Esophagus squamous epithelium (tissue), 5 donors: ENCODE measurements around the gene KAT6B. TPM values are rescaled to one million over a fixed set of nuclear protein-coding genes. Genes with fewer than 3 reads are reported as not detected.

Experiments used
- DNase-seq: peaks from one replicate; lab custom pipeline; 2025; lab: John Stamatoyannopoulos, UW
- H3K27ac ChIP-seq, 4 donors: fragments of 200-600 bp; sonication (generic); one replicate each; pipeline ENCODE4 v1.5.1; 2016 to 2019; ENCODE audit warnings: mild to moderate bottlenecking in 1 of 4
- H3K27me3 ChIP-seq, 4 donors: fragments of 200-600 bp; sonication (generic); 1 replicate in 3 of 4; 2 replicates in 1 of 4; pipeline versions ENCODE4 v1.5.1 to v1.6.0; 2017 to 2021; ENCODE audit warnings: antibody characterized with exemption in 1 of 4
- H3K36me3 ChIP-seq, 3 donors: fragments of 200-600 bp; sonication (generic); one replicate each; pipeline ENCODE4 v1.5.1; 2016 to 2019
- H3K4me1 ChIP-seq, 3 donors: fragments of 200-600 bp; sonication (generic); one replicate each; pipeline ENCODE4 v1.5.1; 2017 to 2019
- H3K4me3 ChIP-seq, 4 donors: fragments of 200-600 bp; sonication (generic); 1 replicate in 3 of 4; 2 replicates in 1 of 4; pipeline ENCODE4 v1.5.1; 2016 to 2019; ENCODE audit warnings: mild to moderate bottlenecking in 2 of 4, moderate library complexity in 1 of 4
- H3K9me3 ChIP-seq, 3 donors: fragments of 200-600 bp; sonication (generic); one replicate each; pipeline ENCODE4 v1.5.1; 2016 to 2019
- POLR2A ChIP-seq, 4 donors: fragments of 450-650 bp; IDR thresholded peaks; one replicate each; pipeline ENCODE4 v1.6.1; 2017; ENCODE audit warnings: antibody characterized with exemption in 4 of 4, mild to moderate bottlenecking in 4 of 4, moderate library complexity in 3 of 4
- WGBS, 2 donors: methylation state at CpG; one replicate each; pipeline ENCODE4 v1.1.5; 2018; 5-methylcytosine and 5-hydroxymethylcytosine counted together
- intact Hi-C: fragments of 100-400 bp; cut with DNase I; formaldehyde crosslinking; loops from one replicate; pipeline ENCODE4 v1.15.0; 2022
- total RNA-seq, 4 donors: library from RNA; depleted of rRNA; stranded (reverse); fragments of >200 nt; gene quantifications; one replicate each; pipeline ENCODE4 v1.1.0, GENCODE V29; 2016
- TF ChIP-seq, protein P1 (sequence below), 6 experiments: fragments of 450-650 bp in 4 of 6; fragments of 200-600 bp in 2 of 6; sonication (generic) in 2 of 6; IDR thresholded peaks; one replicate each; pipeline ENCODE4 v1.5.1; 2016 to 2019; ENCODE audit warnings: antibody characterized with exemption in 6 of 6, mild to moderate bottlenecking in 4 of 6, moderate library complexity in 4 of 6
- donor health status: DM: yes; HTN: yes; CAD: no.

The KAT6B gene
- total RNA-seq, 4 donors from 2014 or later, result 13.1 to 48.8 (median 22.4) TPM

DNA sequence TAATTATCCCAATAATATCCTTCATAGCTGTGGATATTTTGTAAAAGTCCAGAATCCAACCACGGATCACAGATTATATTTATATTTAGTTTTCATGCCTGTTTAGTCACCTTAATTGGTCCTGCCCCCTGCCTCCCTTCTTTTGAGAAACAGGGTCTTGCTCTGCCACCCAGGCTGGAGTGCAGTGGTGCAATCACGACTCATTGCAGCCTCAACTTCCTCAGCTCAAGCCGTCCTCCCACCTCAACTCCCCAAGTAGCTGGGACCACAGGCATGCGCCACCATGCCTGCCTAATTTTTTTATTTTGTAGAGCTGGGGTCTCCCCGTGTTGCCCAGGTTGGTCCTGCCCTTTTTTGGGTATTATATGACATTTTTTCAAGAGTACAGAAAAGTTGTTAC lies 129.4 kb downstream of the KAT6B start:
- TF ChIP-seq, protein P1, sequence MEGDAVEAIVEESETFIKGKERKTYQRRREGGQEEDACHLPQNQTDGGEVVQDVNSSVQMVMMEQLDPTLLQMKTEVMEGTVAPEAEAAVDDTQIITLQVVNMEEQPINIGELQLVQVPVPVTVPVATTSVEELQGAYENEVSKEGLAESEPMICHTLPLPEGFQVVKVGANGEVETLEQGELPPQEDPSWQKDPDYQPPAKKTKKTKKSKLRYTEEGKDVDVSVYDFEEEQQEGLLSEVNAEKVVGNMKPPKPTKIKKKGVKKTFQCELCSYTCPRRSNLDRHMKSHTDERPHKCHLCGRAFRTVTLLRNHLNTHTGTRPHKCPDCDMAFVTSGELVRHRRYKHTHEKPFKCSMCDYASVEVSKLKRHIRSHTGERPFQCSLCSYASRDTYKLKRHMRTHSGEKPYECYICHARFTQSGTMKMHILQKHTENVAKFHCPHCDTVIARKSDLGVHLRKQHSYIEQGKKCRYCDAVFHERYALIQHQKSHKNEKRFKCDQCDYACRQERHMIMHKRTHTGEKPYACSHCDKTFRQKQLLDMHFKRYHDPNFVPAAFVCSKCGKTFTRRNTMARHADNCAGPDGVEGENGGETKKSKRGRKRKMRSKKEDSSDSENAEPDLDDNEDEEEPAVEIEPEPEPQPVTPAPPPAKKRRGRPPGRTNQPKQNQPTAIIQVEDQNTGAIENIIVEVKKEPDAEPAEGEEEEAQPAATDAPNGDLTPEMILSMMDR (IDR thresholded peaks at IDR 0.05), result no peak
- no peak for TF ChIP-seq POLR2A (IDR thresholded peaks at IDR 0.05)
- no peaks in the 10 kb centered on the region for H3K27me3 ChIP-seq
- DNase-seq, result no peak
- H3K27ac ChIP-seq, result no peak overlapping the region
- intact Hi-C loops, result no loop called here
- H3K9me3 ChIP-seq, result no peaks in the 10 kb centered on the region
- H3K36me3 ChIP-seq, result no peaks in the 10 kb centered on the region
- H3K4me1 ChIP-seq, result peaks cover 0 to 13% (median 0%) of the 10 kb centered on the region in 3 donors
- 76 to 82% methylated on average over 5 of the region's 5 CpGs for WGBS, 2 donors
- H3K4me3 ChIP-seq, result no peak overlapping the region

DNA sequence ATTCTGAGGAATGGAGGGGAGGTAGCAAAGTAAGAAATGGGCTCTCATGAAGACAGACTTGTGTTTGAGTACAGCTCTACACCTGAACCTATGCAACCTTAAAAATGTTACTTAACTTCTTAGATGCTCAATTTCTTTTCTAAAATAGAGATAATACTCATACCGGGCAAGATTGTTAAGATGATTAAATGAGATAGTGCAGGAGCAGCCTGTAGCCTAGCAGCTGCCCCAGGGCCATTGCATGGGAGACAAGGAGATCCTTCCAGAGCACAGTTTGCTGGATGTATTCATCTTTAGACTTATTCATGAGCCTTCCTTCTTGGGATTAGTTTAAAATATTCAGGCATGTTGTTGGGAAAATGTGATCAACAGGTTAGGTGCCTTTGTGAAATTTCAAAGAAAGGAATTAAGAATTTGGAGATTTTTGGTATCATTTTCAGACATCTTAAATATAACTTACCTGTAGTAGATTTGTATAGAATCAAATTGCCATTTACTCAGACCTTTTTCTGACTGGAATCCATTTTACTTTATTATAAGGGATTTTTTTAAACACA lies 130.2 kb downstream of the KAT6B start:
- H3K4me1 ChIP-seq, result peaks cover 0 to 13% (median 0%) of the 10 kb centered on the region in 3 donors
- no peaks in the 10 kb centered on the region for H3K27me3 ChIP-seq
- intact Hi-C loops, result no loop called here
- H3K4me3 ChIP-seq, result no peak overlapping the region
- no peak for TF ChIP-seq POLR2A (IDR thresholded peaks at IDR 0.05)
- TF ChIP-seq, protein P1 (IDR thresholded peaks at IDR 0.05), result no peak
- no peaks in the 10 kb centered on the region for H3K9me3 ChIP-seq
- no peaks in the 10 kb centered on the region for H3K36me3 ChIP-seq
- no peak for DNase-seq
- H3K27ac ChIP-seq, result no peak overlapping the region
- WGBS, 2 donors, result 91% methylated on average over 1 of the region's 1 CpG

DNA sequence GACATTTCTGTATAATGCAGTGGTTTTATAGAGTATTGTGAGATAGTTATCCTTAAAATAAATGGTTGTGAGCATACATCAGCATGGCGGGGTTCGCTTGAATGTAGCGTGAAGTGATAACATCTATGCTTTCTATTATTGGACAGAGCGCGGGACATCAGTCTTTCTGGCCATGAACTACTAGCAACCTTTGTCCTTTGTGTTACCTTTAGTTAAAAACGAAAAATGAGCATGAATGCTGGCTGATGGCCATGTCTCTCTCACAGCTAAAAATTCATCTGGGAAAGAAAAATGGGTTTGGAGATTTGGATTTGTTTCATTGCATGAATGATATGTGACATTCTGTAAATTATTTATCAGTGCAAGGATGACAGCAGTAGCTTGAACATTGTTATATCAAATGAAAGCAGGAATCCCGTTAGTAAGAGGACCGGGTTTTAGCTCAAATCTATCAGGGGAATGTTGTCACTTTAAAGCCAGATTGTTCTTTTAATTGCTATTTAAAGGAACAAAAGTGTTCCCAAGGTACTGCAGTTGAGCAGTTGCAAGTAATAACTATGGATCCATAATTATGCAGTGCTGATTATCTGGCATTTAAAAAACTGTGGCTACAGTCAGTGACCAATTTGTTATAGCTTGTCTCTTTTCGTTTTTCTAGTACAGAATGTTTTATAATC lies 131.0 kb downstream of the KAT6B start:
- no peak for DNase-seq
- TF ChIP-seq POLR2A (IDR thresholded peaks at IDR 0.05), result no peak
- TF ChIP-seq, protein P1 (IDR thresholded peaks at IDR 0.05), result no peak
- no peaks in the 10 kb centered on the region for H3K27me3 ChIP-seq
- H3K36me3 ChIP-seq, result no peaks in the 10 kb centered on the region
- peaks cover 0 to 13% (median 0%) of the 10 kb centered on the region in 3 donors for H3K4me1 ChIP-seq
- H3K27ac ChIP-seq, result no peak overlapping the region
- 60 to 64% methylated on average over 9 of the region's 9 CpGs for WGBS, 2 donors
- H3K9me3 ChIP-seq, result no peaks in the 10 kb centered on the region
- intact Hi-C loops, result no loop called here
- no peak overlapping the region for H3K4me3 ChIP-seq

DNA sequence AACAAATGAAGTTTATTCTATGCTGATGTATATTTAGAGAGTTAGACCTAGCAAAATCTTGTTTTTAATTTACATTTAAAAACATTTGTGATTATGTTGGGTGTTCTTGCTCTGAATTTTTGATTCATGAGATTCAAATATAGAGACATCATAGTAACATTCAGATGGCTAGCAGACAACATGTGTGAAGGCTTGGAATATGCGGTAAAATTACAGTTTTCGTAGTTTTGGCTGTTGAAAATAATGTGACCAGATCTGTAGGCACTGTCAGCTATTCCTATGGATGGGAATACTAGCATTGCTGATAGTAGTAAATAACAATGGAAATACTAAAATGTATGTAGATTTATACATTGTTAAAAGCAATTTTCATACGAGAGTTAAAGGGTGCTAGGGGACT lies 131.9 kb downstream of the KAT6B start:
- DNase-seq, result no peak
- intact Hi-C loops, result no loop called here
- TF ChIP-seq, protein P1 (IDR thresholded peaks at IDR 0.05), result no peak
- TF ChIP-seq POLR2A (IDR thresholded peaks at IDR 0.05), result no peak
- Histone ChIP-seq H3K36me3 (no peaks in the 10 kb centered on the region), H3K4me3 (no peak overlapping the region), H3K9me3 (no peaks in the 10 kb centered on the region), H3K27me3 (no peaks in the 10 kb centered on the region), H3K27ac (no peak overlapping the region), H3K4me1 (peaks cover 0 to 13% (median 0%) of the 10 kb centered on the region in 3 donors)
- WGBS, 2 donors, result 92 to 93% methylated on average over 3 of the region's 3 CpGs

DNA sequence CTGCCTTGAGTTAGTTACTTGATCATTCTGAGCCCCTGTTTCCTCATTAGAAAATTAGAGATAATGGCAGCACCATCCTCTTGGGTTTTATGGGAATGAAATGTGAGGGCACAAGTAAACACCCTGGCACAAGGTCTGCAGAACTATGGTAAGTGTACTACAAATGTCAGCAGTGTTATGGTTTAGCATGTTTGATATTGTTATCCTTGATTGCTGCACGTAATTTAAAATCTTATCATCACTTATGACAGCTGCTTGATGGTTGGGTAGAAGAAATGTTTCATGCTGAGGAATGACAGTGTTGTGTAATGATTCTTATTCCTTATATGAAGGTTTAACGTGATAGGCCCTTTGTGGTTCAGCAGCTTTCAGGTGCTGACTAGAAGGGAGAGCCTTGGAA lies 134.3 kb downstream of the KAT6B start:
- no peak for DNase-seq
- intact Hi-C loops, result no loop called here
- no peak for TF ChIP-seq POLR2A (IDR thresholded peaks at IDR 0.05)
- TF ChIP-seq, protein P1 (IDR thresholded peaks at IDR 0.05), result no peak

More for the DNA sequence above, 134.3 kb downstream of the KAT6B start:
- Histone ChIP-seq H3K4me1 (peaks cover 0 to 13% (median 0%) of the 10 kb centered on the region in 3 donors), H3K36me3 (peaks cover 0 to 7% (median 0%) of the 10 kb centered on the region in 3 donors), H3K9me3 (no peaks in the 10 kb centered on the region), H3K27ac (no peak overlapping the region), H3K4me3 (no peak overlapping the region), H3K27me3 (no peaks in the 10 kb centered on the region)
- 76 to 88% methylated on average over 2 of the region's 2 CpGs for WGBS, 2 donors
